IPS DF 6.9 (cell line): Measurements from ENCODE around the gene PODNL1.

Experiments
- DNase-seq: peaks from one replicate; pipeline ENCODE4 v3.0.0-alpha.2; 2013; ENCODE audit warnings: low read depth, low spot score
- H3K27ac ChIP-seq: one replicate; pipeline ENCODE4 v1.5.1; 2013; ENCODE audit warnings: low read length, control low read depth
- H3K27me3 ChIP-seq: 2 replicates; pipeline ENCODE4 v1.6.1; 2013; ENCODE audit warnings: mild to moderate bottlenecking, low read length; ENCODE audit not compliant: control insufficient read depth, insufficient read depth
- H3K36me3 ChIP-seq: 2 replicates; pipeline ENCODE4 v1.6.1; 2013; ENCODE audit warnings: low read length; ENCODE audit not compliant: control insufficient read depth, insufficient read depth
- H3K4me1 ChIP-seq: 2 replicates; pipeline ENCODE4 v1.6.1; 2013; ENCODE audit warnings: low read length; ENCODE audit not compliant: control insufficient read depth, insufficient read depth
- H3K4me3 ChIP-seq: 2 replicates; pipeline ENCODE4 v1.5.1; 2013; ENCODE audit warnings: mild to moderate bottlenecking, low read length
- H3K9me3 ChIP-seq: 2 replicates; pipeline ENCODE4 v1.6.1; 2013; ENCODE audit warnings: low read length, inconsistent platforms; ENCODE audit not compliant: control insufficient read depth, insufficient read depth
- WGBS: extraction: QIAGEN DNeasy Blood & Tissue Kit; methylation state at CpG from one replicate; pipeline ENCODE4 v1.1.7; 2013; ENCODE audit warnings: mixed read lengths, missing lambda C conversion rate; ENCODE audit not compliant: insufficient read length, insufficient coverage; 5-methylcytosine and 5-hydroxymethylcytosine counted together

PODNL1 gene

GRCh38 chr19:13908674-13909073, 29.5 kb downstream of the PODNL1 start:
- Histone ChIP-seq H3K4me1 (no peaks in the 10 kb centered on the region), H3K36me3 (peaks cover 8% of the 10 kb centered on the region; the same call in 1 of the 2 replicates), H3K9me3 (no peaks in the 10 kb centered on the region), H3K4me3 (no peak overlapping the region), H3K27me3 (no peaks in the 10 kb centered on the region), H3K27ac (no peak overlapping the region)
- DNase-seq: no peak
- WGBS: no CpG with 5 or more reads among the region's 8 CpGs

GRCh38 chr19:13906910-13907309, 31.3 kb downstream of the PODNL1 start:
- no peak for DNase-seq
- Histone ChIP-seq H3K4me3 (peak overlapping the region; percentile 96; the same call in 1 of the 2 replicates), H3K27ac (no peak overlapping the region), H3K4me1 (no peaks in the 10 kb centered on the region), H3K36me3 (no peaks in the 10 kb centered on the region), H3K27me3 (no peaks in the 10 kb centered on the region), H3K9me3 (no peaks in the 10 kb centered on the region)
- no CpG with 5 or more reads among the region's 5 CpGs for WGBS

- no peaks in the 10 kb centered on the region for H3K4me1 ChIP-seq
- H3K27me3 ChIP-seq: no peaks in the 10 kb centered on the region
- no peaks in the 10 kb centered on the region for H3K36me3 ChIP-seq
- WGBS: no CpG with 5 or more reads among the region's 13 CpGs
- no peaks in the 10 kb centered on the region for H3K9me3 ChIP-seq
- no peak for DNase-seq
- no peak overlapping the region for H3K27ac ChIP-seq
- peak overlapping the region; percentile 96; the same call in 1 of the 2 replicates for H3K4me3 ChIP-seq
Observed at GRCh38 chr19:13906521-13906904, 31.7 kb downstream of the PODNL1 start.

- H3K27me3 ChIP-seq: no peaks in the 10 kb centered on the region
- no CpG with 5 or more reads among the region's 86 CpGs for WGBS
- no peak within 1 kb of the TSS for H3K27ac ChIP-seq
- no peaks in the 10 kb centered on the region for H3K4me1 ChIP-seq
- DNase-seq: peak; percentile 84
- H3K36me3 ChIP-seq: no peaks in the 10 kb centered on the region
- peak within 1 kb of the TSS; percentile 96 for H3K4me3 ChIP-seq
- H3K9me3 ChIP-seq: no peaks in the 10 kb centered on the region
Observed at GRCh38 chr19:13905634-13906520, 32.3 kb downstream of the PODNL1 start, which contains the start of the genes BRME1 and CC2D1A. BRME1 (minus strand) TSS chr19:13906117; CDS start chr19:13904892, 1,225 bp downstream. CC2D1A (plus strand) TSS chr19:13906201; CDS start chr19:13906442, 241 bp downstream.

GRCh38 chr19:13902993-13903555, 35.1 kb downstream of the PODNL1 start:
- Histone ChIP-seq H3K27ac (no peak overlapping the region), H3K27me3 (no peaks in the 10 kb centered on the region), H3K9me3 (no peaks in the 10 kb centered on the region), H3K36me3 (no peaks in the 10 kb centered on the region), H3K4me1 (no peaks in the 10 kb centered on the region), H3K4me3 (no peak overlapping the region)
- WGBS: no CpG with 5 or more reads among the region's 4 CpGs
- DNase-seq: no peak

- Histone ChIP-seq H3K4me3 (no peak overlapping the region), H3K9me3 (no peaks in the 10 kb centered on the region), H3K4me1 (no peaks in the 10 kb centered on the region), H3K27ac (no peak overlapping the region), H3K36me3 (no peaks in the 10 kb centered on the region), H3K27me3 (no peaks in the 10 kb centered on the region)
- no peak for DNase-seq
- no CpG with 5 or more reads among the region's 5 CpGs for WGBS
Observed at GRCh38 chr19:13899912-13900584, 38.2 kb downstream of the PODNL1 start.

GRCh38 chr19:13899393-13899792, 38.8 kb downstream of the PODNL1 start:
- Histone ChIP-seq H3K4me3 (no peak overlapping the region), H3K9me3 (no peaks in the 10 kb centered on the region), H3K27ac (no peak overlapping the region), H3K4me1 (no peaks in the 10 kb centered on the region), H3K36me3 (no peaks in the 10 kb centered on the region), H3K27me3 (no peaks in the 10 kb centered on the region)
- no CpG with 5 or more reads among the region's 10 CpGs for WGBS
- no peak for DNase-seq

- Histone ChIP-seq H3K4me1 (no peaks in the 10 kb centered on the region), H3K27ac (no peak overlapping the region), H3K4me3 (no peak overlapping the region), H3K27me3 (no peaks in the 10 kb centered on the region), H3K36me3 (no peaks in the 10 kb centered on the region), H3K9me3 (no peaks in the 10 kb centered on the region)
- DNase-seq: no peak
- WGBS: no CpG with 5 or more reads among the region's 2 CpGs
Observed at GRCh38 chr19:13896227-13896626, 42.0 kb downstream of the PODNL1 start.

GRCh38 chr19:13894552-13894951, 43.7 kb downstream of the PODNL1 start:
- no CpG with 5 or more reads among the region's 5 CpGs for WGBS
- Histone ChIP-seq H3K36me3 (no peaks in the 10 kb centered on the region), H3K27me3 (no peaks in the 10 kb centered on the region), H3K9me3 (no peaks in the 10 kb centered on the region), H3K27ac (no peak overlapping the region), H3K4me3 (no peak overlapping the region), H3K4me1 (no peaks in the 10 kb centered on the region)
- no peak for DNase-seq

- Histone ChIP-seq H3K9me3 (no peaks in the 10 kb centered on the region), H3K4me1 (no peaks in the 10 kb centered on the region), H3K36me3 (no peaks in the 10 kb centered on the region), H3K27me3 (no peaks in the 10 kb centered on the region), H3K27ac (no peak overlapping the region), H3K4me3 (no peak overlapping the region)
- no CpG with 5 or more reads among the region's 9 CpGs for WGBS
- DNase-seq: no peak
Observed at GRCh38 chr19:13892870-13893269, 45.3 kb downstream of the PODNL1 start.
